ENCODE results near the gene ZNF738.

DNA sequence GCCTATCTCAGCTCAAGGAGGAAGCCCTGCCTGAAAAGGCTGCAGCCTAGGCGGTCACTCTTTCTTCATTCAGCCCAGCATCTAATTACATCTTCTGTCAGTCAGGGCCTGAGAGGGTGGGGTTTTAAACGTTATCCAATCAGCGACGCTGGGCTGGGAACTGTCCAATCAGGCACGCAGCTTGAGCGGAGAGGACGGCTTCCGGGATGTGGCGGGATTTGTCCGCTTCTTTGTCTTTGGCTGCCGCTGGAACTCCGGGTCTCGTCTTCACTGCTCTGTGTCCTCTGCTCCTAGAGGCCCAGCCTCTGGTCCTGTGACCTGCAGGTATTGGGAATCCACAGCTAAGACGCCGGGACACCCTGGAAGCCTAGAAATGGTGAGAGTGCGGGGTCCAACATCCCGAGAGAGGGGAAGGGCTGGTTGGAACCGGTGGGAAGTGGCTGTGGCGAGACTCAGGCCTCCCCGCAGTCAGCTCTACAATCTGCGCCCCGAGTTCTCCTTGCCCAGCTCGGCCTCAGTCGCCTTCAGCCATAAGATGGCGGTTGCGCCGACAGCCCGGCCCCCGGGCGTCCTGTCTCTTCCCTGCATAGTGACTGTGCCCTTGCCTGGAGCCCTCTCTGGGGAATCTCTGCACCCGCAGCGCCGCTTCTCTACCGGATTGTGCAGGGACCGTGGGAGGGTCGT, at the start of gene ZNF738:
- TF ChIP-seq CTCF (IDR thresholded peaks at IDR 0.05; ENCODE audit: poor library complexity, severe bottlenecking) (no peak), EP300 (conservative IDR thresholded peaks at IDR 0.05; ENCODE audit: poor library complexity, severe bottlenecking) (peak; percentile 40), REST (IDR thresholded peaks at IDR 0.05; ENCODE audit: borderline replicate concordance) (peak; percentile 97), EZH2 (IDR thresholded peaks at IDR 0.05; ENCODE audit: borderline replicate concordance, insufficient read depth, low read length, poor library complexity, severe bottlenecking) (no peak), POLR2AphosphoS5 (IDR thresholded peaks at IDR 0.05) (peak; percentile 94), TAF1 (IDR thresholded peaks at IDR 0.05; ENCODE audit: low read depth) (peak; percentile 87), MXI1 (conservative IDR thresholded peaks at IDR 0.05; ENCODE audit: poor library complexity, severe bottlenecking) (no peak)

Data from neural cell (in vitro differentiated cells).